Measurements from ENCODE around the gene PTPRA.

The PTPRA gene

GRCh38 chr20:2942439-2942838, 69.2 kb downstream of the PTPRA start:
- no peak for DNase-seq

GRCh38 chr20:2946988-2947961, 74.0 kb downstream of the PTPRA start:
- DNase-seq = no peak

GRCh38 chr20:2948968-2949367, 75.7 kb downstream of the PTPRA start:
- DNase-seq = no peak

- DNase-seq = no peak
These were observed 79.5 kb downstream of the PTPRA start for GRCh38 chr20:2952766-2953165.

- DNase-seq = no peak
These were observed 82.1 kb downstream of the PTPRA start for GRCh38 chr20:2955257-2955970.

- DNase-seq = no peak
These were observed 83.2 kb downstream of the PTPRA start for GRCh38 chr20:2956480-2956879.

GRCh38 chr20:2967841-2968240, 94.6 kb downstream of the PTPRA start:
- no peak for DNase-seq

GRCh38 chr20:2972126-2972525, 98.8 kb downstream of the PTPRA start:
- no peak for DNase-seq

GRCh38 chr20:2973574-2973973, 100.3 kb downstream of the PTPRA start:
- no peak for DNase-seq

GRCh38 chr20:2978519-2978918, 105.2 kb downstream of the PTPRA start:
- no peak for DNase-seq

- no peak for DNase-seq
These were observed 108.4 kb downstream of the PTPRA start for GRCh38 chr20:2981646-2982045.

- DNase-seq = no peak
These were observed 110.2 kb downstream of the PTPRA start for GRCh38 chr20:2983508-2983907.

GRCh38 chr20:2984028-2984501, 110.8 kb downstream of the PTPRA start:
- no peak for DNase-seq

- DNase-seq = no peak
These were observed 111.8 kb downstream of the PTPRA start for GRCh38 chr20:2984956-2985661.

- DNase-seq = no peak
These were observed 113.2 kb downstream of the PTPRA start for GRCh38 chr20:2986466-2986865.

GRCh38 chr20:2987861-2988260, 114.6 kb downstream of the PTPRA start:
- no peak for DNase-seq

- DNase-seq = no peak
These were observed 118.3 kb downstream of the PTPRA start for GRCh38 chr20:2991532-2991931.

- no peak for DNase-seq
These were observed 120.0 kb downstream of the PTPRA start for GRCh38 chr20:2993250-2993649.

- DNase-seq = no peak
These were observed 122.5 kb downstream of the PTPRA start for GRCh38 chr20:2995796-2996195.

GRCh38 chr20:2998728-2999127, 125.4 kb downstream of the PTPRA start:
- no peak for DNase-seq

GRCh38 chr20:3000852-3001523, 127.7 kb downstream of the PTPRA start:
- DNase-seq = no peak

GRCh38 chr20:3003416-3003815, 130.1 kb downstream of the PTPRA start:
- DNase-seq = no peak
